ENCODE data around the gene LRRC25.

The LRRC25 gene

DNA sequence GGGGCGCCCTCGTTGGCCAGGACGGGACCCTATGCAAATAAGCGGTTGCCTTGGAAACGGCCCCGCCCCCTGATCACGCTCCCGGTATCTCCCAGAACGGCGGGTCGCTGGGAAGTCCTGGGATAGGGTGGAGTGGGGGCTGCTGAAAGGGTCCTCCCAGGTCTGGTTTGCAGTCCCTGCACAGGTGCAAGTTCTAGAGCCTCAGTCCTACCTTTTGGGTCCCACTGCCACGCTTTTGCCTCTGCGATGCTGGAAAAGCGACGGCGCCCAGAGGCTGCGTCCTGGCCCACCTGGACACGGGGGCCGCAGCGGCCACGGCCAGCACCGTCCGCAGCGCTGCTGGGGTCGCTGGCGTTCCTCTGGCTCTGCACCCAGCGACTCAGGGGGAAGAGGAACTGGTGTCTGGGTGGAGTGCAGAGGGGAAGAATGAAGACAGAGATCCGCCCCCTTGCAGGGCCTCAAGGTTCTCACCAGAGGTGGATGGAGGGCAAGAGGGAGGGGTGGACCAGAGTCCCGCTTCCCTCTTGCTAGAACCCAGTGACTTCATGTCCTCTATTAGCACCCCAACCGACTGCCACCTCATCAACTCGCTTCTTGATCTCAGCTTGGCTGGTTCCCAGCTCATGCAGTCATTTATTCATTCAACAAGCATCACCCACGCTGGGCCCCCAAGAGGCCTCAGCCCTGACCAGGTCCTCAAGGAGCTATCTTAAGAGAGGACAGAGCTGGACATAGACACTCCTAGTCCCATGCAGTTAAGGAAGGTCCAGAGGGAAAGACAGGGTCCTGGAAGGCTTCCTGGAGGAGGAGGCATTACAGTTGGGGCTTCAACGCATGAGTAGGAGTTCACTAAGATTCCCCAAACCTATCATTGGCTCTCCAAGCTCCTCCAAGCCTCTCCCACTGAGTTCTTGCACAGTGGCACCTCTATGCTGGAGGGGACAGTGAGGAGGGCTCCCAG, at the start of gene LRRC25:
Gene LRRC25 (minus strand): TSS at position 381 of the 961 bp plus-strand sequence. CDS start 659 bp downstream, outside the sequence.
- peak; percentile 35 for DNase-seq

DNA sequence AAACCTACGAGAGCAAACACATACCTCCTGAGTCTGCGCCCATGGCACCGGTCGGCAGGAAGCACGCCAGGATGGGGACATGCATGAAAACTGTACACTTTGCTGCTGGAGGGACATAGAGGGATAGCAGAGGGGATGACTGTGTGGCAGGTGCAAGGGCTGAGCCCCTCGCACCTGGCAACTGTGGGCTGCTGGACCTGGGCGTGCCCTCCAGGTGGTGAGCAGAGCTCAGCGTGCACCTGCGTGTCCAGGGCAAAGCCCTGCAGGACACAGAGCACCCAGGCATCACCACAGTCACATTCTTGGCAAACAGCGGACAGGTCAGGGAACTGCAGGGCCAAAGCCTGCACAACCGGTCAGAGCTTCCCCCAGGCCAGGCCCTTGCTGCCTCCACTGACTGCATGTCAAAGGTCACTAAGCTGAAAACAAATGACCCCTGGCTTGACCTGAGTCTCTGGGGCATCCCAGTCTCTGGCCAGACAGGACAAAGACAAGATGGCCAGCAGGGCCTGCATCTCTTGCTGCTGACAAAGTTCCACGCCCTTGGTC, 49.5 kb upstream of the LRRC25 start:
- no peak for DNase-seq

DNA sequence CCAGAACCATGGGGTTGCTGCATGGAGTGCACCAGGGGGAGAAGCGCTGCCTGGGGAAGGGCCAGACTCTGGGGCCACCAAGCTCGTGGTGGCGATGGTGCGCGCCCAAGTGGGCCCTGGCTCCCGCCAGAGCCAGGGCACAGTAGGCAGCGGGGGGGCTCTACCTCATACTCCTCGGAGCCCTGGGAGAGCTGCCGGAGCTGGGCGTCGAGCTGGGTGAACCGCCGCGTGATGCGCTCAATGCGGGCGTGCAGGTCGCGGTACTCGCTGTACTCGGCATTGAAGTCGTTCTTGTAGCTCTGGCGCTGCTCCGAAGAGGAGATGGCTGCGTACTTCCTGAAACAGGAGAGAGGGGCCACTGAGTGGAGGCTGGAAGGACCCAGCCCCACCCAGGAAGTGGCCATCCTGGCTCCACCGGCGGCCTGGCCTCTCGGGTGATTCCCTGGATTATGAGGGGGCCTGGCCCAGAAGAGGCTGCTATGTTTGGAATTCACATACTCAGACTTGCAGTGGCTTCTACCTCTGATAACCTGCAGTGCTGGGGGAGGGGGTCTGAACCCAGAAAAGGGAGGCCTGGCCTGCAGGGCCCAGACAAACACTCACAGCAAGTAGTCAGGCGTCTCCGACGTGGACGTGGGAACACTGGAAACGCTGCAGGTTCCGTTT, 48.9 kb upstream of the LRRC25 start:
- DNase-seq = no peak

DNA sequence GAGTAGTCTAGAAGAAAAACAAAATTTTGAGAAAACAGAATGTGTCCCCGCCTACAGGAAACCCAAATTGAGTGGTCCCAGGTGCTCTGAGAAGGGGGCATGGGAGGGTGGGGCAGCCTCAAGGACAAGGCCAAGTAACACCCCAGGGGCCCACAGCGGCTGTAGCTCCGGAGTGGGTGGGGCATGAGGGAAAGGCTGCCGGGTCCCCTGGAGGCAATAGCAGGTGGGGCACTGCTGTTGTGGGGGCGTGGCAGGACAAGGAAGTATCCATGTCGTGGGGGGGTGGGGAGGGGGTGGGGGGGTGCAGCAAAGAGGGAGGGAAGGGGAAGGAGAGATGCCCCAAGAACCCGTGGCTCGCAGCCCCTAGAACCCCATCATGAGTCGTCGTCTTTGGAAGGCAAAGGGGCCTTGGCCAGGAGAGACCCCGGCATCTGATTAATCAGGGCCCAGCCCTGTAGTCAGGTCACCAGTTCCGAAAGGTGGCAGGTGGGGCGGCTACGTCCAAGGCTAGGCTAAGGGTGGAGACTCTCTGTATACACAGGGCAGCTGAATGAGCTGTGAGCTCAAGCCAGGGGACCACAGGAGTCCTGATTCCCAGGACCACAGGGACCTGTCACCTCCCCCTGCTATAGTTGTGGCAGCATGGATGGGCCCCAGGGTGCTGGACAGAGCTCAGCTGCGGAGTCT, 48.0 kb upstream of the LRRC25 start:
- no peak for DNase-seq

DNA sequence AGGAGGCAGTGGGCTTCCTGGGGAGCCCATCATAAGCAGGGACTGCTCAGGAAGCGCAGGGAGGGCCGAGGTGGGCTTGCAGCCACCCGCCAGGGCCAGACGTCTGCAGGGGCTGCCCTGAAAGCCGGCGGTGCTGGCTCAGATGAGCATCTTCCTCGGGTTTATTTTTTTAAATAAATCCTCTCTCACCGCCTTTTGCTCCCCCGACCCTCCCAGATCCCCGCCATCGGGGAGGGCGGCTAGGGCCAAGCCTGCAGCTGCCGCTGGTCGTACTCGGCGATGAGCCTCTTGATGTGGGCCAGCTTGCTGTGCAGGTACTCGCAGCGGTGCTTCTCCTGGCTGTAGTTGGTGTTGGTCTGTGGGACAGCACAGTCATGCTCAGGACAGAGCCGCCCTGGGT, 47.1 kb upstream of the LRRC25 start:
- DNase-seq = no peak

DNA sequence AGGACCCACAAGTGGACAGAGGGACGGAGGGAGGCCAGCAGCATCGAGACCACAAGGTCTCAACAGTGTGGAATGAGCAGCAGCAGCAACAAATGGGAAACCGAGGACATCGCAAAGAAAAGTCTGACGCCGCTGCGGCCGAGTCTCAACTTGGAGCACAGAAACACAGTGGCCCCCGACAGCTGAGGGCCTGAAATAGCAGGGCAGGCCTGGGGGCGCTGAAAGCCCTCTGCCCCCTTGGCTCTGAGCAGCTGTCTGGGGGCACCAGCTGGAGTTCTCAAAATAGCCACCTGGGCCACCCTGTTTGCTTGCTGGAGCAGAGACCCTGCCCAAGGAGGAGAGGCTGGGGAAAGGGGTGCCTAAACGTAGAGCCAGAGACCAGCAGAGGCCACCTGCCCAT, 46.4 kb upstream of the LRRC25 start:
- no peak for DNase-seq

DNA sequence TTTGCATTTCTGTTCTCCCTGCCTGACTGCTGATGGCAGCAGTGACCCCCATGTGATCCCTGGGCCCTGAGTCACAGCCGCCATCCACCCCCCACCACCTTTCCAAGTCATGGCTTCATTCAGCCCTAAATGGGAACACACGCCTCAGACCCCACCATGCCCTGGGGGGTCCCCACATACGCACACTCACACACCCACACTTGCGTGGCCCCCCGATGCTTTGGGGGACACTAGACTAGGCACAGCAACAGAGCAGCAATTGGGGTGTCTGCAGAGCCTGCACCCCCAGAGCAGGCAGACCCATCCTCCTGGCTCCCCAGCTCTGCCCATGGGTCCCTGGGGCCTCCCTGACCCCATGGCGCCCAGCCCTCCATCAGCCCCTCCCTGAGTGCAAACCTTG, 46.0 kb upstream of the LRRC25 start:
- DNase-seq = no peak

DNA sequence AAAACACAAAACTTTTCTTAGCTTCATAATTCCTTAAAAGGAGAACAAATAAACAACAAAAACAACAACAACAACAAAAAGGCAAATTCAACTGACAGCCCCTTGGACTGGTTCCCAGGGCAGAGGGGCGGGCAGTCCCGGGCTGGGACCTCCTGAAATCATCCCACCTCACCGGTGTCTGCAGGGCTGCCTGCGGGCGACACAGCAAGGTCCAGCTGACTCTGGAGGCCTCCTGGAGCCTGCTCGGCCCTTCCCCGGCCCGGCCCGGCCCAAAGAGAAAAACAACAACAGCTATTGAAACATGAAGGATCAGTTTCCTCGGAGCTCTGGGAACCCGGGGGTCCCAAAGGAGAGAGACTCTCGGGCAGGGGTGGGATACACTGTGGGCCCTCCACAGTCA, 45.5 kb upstream of the LRRC25 start:
- no peak for DNase-seq

DNA sequence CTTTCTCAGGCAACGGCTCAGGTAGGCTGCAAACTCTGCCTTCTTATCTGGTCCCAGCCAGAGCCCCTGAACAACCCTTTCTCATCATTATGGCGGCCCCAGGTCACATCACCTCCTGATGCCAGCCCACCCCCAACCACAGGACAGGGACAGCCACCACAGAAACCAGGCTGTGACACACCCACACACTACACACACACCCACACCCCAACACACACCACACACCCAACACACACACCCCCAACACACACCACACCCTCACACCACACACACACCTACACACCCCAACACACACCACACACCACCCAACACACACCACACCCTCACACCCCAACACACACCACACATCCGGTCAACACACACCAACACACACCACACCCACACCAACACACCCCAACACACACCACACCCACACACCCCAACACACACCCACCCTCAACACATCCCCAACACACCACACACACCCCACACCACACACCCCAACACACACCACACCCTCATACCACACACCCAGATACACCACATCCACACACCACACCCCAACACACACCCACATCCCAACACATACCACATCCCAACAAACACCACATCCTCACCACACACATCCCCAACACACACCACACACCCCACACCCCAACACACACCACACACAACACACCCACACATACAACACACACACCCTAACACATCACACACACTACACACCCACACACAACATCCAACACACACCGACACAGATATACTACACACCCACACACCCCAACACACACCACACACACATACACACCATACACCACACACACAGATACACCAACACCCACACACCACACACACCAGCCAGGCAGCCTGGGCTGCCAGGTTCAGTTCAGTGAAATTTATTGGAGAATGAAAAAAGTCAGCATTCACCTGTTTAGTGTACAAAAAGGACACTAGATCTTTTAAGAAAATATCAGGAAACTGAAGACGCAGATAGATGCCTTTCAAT, 44.7 kb upstream of the LRRC25 start:
- peak; percentile 70 for DNase-seq

DNA sequence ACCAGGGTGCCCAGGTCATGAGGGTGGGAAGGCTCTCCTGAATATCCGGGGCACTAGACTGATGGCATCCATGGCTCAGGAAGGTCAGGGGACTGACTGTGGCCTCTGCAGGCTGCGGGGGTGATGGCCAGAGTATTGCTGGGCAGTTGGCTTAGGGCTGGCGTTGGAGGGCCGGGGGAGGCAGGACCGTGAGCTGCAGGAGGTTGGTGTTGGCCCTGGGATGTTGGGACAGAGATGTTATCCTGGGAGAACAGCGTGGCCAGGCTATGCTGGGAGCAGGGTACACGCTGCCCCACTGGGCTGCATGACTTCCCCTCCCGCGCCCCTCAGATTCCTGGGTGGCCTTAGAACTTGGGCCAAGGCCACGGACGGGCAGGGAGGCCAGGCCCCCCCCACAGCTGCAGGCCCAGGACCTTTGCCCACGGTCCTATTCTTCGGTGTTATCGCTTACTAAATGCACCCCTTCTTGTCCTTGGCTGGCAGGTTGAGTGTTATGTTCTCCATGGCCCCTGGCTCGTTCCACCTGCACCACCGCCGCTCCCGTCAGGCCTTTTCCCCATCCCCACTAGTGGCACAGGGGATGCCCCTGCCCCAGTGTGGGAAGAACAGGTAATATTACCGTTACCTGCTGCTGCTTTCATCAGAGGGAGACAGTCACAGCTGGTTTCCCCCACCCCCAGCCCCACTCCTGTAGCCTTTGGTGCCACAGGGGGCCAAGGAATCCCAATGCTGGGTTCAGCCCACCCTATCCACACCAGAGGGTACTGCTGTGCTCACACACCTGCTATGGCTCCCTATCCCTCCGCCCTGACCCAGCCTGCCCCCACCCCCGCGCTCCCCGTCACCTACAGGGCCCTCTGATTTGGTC, 43.7 kb upstream of the LRRC25 start:
- no peak for DNase-seq

DNA sequence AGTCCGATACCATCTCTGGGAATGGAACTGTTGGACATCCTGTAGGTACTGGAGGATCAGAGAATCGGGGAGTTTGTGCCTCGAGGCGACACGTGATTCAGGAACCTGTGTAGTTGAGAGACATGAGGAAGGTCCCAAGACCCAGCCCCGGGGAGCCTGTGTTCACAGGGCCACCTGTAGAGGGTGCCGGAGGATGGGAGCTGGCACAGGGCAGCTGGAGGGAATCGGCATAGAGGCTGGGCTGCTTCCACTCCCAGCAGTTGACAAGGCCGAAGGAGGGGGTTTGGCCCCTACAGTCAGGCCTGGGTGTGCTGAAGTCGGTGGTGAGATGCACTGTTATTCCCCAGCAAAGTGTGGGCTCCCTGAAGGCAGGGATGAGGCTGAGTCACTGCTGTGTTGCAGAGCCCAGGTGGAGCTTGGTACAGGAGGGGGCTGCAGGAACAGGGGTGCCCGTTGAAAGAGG, 43.0 kb upstream of the LRRC25 start:
- DNase-seq = peak; percentile 50

DNA sequence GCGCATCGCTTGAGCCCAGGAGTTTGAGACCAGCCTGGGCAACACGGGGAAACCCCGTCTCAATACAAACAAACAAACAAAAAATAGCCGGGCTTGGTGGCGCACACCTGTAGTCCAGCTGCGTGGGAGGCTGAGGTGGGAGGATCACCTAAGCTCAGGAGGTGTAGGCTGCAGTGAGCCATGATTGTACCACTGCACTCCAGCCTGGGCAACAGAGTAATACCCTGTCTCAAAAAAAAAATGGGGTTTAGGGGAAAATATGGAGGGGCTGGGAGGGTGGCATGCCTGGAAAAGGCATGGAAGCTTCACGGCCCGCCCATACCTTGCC, 42.5 kb upstream of the LRRC25 start:
- DNase-seq = no peak

DNA sequence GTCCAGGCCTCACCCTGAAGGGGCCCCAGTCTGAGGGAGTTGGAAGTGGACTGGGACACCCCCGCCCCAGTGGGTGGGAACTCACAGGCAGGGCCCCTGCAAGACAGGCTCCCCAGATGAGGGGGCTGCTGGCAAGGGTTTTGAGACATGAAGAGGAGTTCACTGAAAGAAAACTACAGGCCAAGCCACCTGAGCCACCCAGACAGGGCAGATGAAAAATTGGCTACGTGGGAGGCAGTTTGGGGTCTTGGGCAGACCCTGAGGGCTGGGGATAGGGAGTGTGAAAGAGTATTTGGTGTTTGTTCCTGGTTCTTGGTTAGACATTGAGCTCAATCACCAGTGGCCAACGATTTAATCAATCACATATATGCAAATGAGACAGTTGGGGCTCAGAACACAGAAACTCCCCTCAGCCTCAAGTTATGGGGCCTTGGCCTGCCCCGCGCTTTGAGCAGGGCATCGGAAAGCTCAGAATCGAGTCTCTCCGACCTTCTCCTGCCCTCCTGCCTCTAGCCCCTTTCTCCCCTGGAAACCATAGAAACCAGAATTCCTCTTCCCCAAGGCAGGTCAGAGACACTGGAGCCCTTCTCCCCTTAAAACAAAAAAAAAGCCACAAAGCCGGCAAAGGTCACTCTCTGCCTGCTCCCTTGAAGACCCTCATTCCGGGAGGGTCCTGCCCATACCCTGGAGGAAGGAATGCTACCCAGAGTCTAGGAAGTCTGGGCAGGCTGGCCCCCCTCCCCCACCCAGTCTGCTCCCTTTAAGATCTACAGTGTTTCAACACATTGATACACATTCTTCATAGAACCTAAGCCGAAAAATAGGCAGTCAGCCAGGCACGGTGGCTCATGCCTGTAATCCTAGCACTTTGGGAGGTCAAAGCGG, 41.8 kb upstream of the LRRC25 start:
- no peak for DNase-seq

DNA sequence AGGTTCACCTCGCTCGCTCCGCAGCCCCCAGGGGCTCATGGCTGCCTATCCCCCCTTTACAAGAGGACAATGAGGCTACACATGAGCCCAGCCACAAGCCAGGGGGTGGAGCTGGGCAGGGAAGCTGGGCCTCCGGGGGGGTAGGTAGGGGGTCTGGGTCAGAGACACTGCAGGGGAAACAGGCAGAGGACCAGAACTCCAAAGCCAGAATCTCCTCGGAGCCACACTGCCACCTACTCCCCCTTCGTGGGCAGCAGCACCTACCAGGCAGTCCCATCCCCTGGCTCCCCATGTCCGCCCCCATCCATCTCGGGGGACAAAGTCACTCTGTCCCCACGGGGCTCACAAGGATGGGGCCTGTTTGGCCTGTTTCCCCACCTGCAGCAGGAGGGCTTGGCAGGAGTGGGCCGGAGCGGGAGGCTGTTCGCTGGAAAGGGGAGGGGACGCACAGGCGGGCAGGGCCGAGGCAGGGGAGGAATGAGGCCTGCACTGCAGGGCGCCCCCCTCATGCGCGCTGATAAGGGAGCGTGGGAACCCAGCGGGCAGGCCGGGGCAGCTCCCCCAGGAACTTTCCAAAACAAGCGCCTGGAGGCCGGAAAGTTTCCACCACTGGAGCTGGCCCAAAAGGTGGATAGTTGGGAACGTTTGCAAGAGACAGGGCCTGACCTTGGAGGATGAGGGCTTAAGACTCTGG, 41.1 kb upstream of the LRRC25 start:
- DNase-seq = no peak

DNA sequence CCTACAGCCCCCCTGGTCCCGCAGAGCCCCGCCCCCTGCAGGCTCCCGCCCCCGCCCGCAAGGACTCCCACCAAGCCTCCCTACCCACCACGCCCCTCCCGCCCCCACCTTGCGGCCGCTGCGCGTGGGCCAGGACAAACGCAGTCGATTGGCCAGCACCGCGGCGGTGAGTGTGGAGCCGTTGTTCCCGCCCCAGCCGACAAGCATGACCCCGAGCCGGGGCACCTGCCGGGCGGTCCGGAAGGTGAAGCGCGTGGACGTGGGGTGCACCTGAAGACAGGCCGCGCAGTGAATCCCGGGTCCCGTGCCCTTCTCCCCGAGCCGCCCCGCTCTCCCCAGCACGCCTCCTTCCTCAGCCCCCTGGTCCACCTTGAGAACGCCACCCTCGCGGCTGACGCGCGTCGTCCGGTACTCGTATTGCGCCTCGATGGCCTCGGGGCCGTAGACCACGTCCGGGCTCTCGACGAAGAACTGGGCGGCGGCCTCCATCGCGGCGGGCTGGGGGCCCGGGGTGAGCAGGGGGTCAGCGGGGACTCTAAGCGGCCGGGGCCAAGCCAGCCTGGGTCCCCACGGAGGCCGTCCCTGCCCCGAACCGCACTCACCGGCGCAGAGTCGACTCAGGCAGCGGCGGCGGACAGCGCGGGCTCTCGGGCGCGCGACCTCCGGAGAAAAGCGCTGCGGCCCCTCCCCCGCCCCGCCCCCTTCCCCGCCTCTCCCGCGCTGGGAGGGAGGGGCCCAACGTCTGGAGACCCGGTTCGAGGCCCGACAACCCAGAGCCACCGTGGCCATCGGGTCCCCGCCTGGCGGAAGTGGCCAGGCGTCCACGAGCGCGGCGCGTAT, 40.3 kb upstream of the LRRC25 start, which contains the start of gene ISYNA1:
Gene ISYNA1 (minus strand): TSS at position 643 of the 840 bp plus-strand sequence. CDS start 154 bp downstream, at position 489.
- DNase-seq = peak; percentile 67

DNA sequence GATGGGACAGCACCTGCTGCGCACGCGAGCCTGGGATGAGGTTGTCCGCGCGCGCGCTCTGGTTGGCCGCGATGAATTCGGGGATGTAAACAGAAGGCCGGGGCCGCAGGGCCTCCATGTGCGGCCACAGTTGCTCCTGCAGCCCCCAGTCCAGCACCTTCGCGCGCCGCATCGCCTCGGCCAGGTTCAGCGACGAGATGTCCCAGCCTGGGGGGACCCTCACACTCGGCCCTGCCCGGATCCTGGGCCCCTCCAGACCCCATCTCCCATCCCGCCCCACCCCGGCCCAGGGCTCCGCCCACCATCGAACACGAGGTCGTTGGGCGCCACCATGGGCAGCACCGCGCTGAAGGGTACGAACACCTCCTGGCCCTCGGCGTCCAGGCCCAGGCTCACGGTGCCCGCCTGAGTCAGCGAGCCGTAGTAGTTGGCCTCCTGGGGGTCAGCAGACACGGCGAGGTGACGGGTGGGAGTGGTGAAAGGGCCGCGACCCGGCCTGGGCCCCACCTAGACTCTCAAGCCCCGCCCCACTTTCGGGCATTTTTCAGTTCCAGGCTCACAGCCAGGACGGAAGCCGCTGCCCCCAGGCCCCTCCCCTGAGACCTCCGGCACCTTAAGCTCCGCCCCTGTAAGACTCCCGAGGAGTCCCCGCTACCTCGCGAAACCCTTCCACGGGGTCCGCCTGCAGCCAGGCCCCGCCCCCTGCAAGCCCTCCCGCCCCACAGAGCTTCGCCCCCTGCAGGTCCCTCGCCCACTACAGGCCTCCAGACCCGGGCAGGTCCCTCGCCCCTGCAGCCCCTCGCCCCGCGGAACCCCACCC, 39.5 kb upstream of the LRRC25 start:
- peak; percentile 87 for DNase-seq
